IPS-18a (cell line): ENCODE data around the gene PRKCQ.
"Not testable (repeated sequence)": the region's sequence is repeated elsewhere in the genome, so short reads cannot be mapped to it uniquely, and the experiment has no call there.

ENCODE experiments used
- H3K27ac ChIP-seq: one replicate; pipeline ENCODE4 v1.5.1; 2013; ENCODE audit warnings: low read length
- H3K27me3 ChIP-seq: one replicate; pipeline ENCODE4 v1.6.1; 2013; ENCODE audit warnings: mild to moderate bottlenecking, low read length; ENCODE audit not compliant: control insufficient read depth, insufficient read depth
- H3K36me3 ChIP-seq: one replicate; pipeline ENCODE4 v1.6.1; 2013; ENCODE audit warnings: low read depth, low read length; ENCODE audit not compliant: control insufficient read depth
- H3K4me1 ChIP-seq: one replicate; pipeline ENCODE4 v1.6.1; 2013; ENCODE audit warnings: low read depth, low read length; ENCODE audit not compliant: control insufficient read depth
- H3K4me3 ChIP-seq: one replicate; pipeline ENCODE4 v1.5.1; 2013; ENCODE audit warnings: low read length
- H3K9ac ChIP-seq: one replicate; pipeline ENCODE4 v1.6.1; 2013; ENCODE audit warnings: mild to moderate bottlenecking, low read length, moderate library complexity
- H3K9me3 ChIP-seq: one replicate; pipeline ENCODE4 v1.6.1; 2013; ENCODE audit warnings: low read depth, low read length; ENCODE audit not compliant: control insufficient read depth

Gene PRKCQ

GRCh38 chr10:6386346-6386745 is 193.7 kb downstream of the PRKCQ start:
- no peaks in the 10 kb centered on the region for H3K4me1 ChIP-seq
- H3K36me3 ChIP-seq, result no peaks in the 10 kb centered on the region
- no peaks in the 10 kb centered on the region for H3K9me3 ChIP-seq
- H3K9ac ChIP-seq, result no peak overlapping the region
- H3K27me3 ChIP-seq, result no peaks in the 10 kb centered on the region
- no peak overlapping the region for H3K27ac ChIP-seq
- no peak overlapping the region for H3K4me3 ChIP-seq

GRCh38 chr10:6385665-6386064 is 194.4 kb downstream of the PRKCQ start:
- H3K9ac ChIP-seq, result no peak overlapping the region
- no peaks in the 10 kb centered on the region for H3K27me3 ChIP-seq
- no peaks in the 10 kb centered on the region for H3K36me3 ChIP-seq
- no peak overlapping the region for H3K4me3 ChIP-seq
- H3K4me1 ChIP-seq, result no peaks in the 10 kb centered on the region
- no peaks in the 10 kb centered on the region for H3K9me3 ChIP-seq
- H3K27ac ChIP-seq, result no peak overlapping the region

- peaks cover 3% of the 10 kb centered on the region for H3K9me3 ChIP-seq
- H3K27me3 ChIP-seq, result no peaks in the 10 kb centered on the region
- no peaks in the 10 kb centered on the region for H3K36me3 ChIP-seq
- H3K4me1 ChIP-seq, result no peaks in the 10 kb centered on the region
- H3K27ac ChIP-seq, result no peak overlapping the region
- no peak overlapping the region for H3K4me3 ChIP-seq
- H3K9ac ChIP-seq, result no peak overlapping the region
Observed at GRCh38 chr10:6384847-6385246, 195.2 kb downstream of the PRKCQ start.

- no peaks in the 10 kb centered on the region for H3K27me3 ChIP-seq
- H3K36me3 ChIP-seq, result no peaks in the 10 kb centered on the region
- H3K9ac ChIP-seq, result no peak overlapping the region
- no peak overlapping the region for H3K27ac ChIP-seq
- H3K9me3 ChIP-seq, result peaks cover 4% of the 10 kb centered on the region
- no peak overlapping the region for H3K4me3 ChIP-seq
- no peaks in the 10 kb centered on the region for H3K4me1 ChIP-seq
Observed at GRCh38 chr10:6384031-6384430, 196.0 kb downstream of the PRKCQ start.

GRCh38 chr10:6383096-6383812 is 196.8 kb downstream of the PRKCQ start:
- Histone ChIP-seq H3K36me3 (no peaks in the 10 kb centered on the region), H3K27ac (no peak overlapping the region), H3K9me3 (peaks cover 5% of the 10 kb centered on the region), H3K4me1 (no peaks in the 10 kb centered on the region), H3K9ac (no peak overlapping the region), H3K4me3 (no peak overlapping the region), H3K27me3 (no peaks in the 10 kb centered on the region)

- Histone ChIP-seq H3K4me3 (no peak overlapping the region), H3K4me1 (no peaks in the 10 kb centered on the region), H3K27ac (no peak overlapping the region), H3K36me3 (no peaks in the 10 kb centered on the region), H3K27me3 (no peaks in the 10 kb centered on the region), H3K9ac (no peak overlapping the region), H3K9me3 (peaks cover 5% of the 10 kb centered on the region)
Observed at GRCh38 chr10:6382081-6382480, 198.0 kb downstream of the PRKCQ start.

- not testable (repeated sequence) for H3K27me3 ChIP-seq
Observed at GRCh38 chr10:6380478-6380877, 199.6 kb downstream of the PRKCQ start.

GRCh38 chr10:6379015-6379776 is 200.9 kb downstream of the PRKCQ start:
- no peaks in the 10 kb centered on the region for H3K4me1 ChIP-seq
- H3K9me3 ChIP-seq, result peaks cover 5% of the 10 kb centered on the region
- H3K9ac ChIP-seq, result no peak overlapping the region
- H3K4me3 ChIP-seq, result no peak overlapping the region
- H3K27ac ChIP-seq, result no peak overlapping the region
- no peaks in the 10 kb centered on the region for H3K27me3 ChIP-seq
- no peaks in the 10 kb centered on the region for H3K36me3 ChIP-seq

More at GRCh38 chr10:6380478-6380877, 199.6 kb downstream of the PRKCQ start:
- not testable (repeated sequence) for H3K9me3 ChIP-seq, H3K27ac ChIP-seq, H3K9ac ChIP-seq, H3K4me3 ChIP-seq, H3K36me3 ChIP-seq, H3K4me1 ChIP-seq
